Endothelial cell of umbilical vein (primary cell): Measurements from ENCODE around the gene CENPF. TPM values are rescaled to one million over a fixed set of nuclear protein-coding genes. Genes with fewer than 3 reads are reported as not detected.

ENCODE experiments used
- BruUV-seq: library from RNA; stranded (reverse); fragments of 400-500 nt; replicated peaks from 2 replicates; lab custom pipeline; 2021; lab: Mats Ljungman, UMichigan
- CTCF ChIA-PET: fragments of 300-600, 350-600 bp; sonication (Branson Sonifier 250); formaldehyde crosslinking; loops from one replicate; lab custom pipeline; 2021; ENCODE audit warnings: antibody characterized with exemption, inconsistent platforms; lab: Charles Lee
- POLR2A ChIA-PET: fragments of 300-600, 350-600 bp; sonication (Branson Sonifier 250); formaldehyde crosslinking; loops from one replicate; lab custom pipeline; 2021; ENCODE audit warnings: antibody characterized with exemption, inconsistent platforms; lab: Charles Lee
- DNase-seq: peaks from one replicate; pipeline ENCODE4 v3.0.0-alpha.2; 2011; ENCODE audit warnings: low read depth, low spot score
- FAIRE-seq: peaks from 2 replicates; lab custom pipeline; 2011; peaks lifted over from hg19 to GRCh38; lab: Jason Lieb, UNC
- H2AFZ ChIP-seq: 2 replicates; pipeline ENCODE4 v1.6.0; 2012; ENCODE audit warnings: low read depth, low read length, control low read depth, inconsistent platforms
- H3K27ac ChIP-seq: 2 replicates; pipeline ENCODE4 v1.5.1; 2011; ENCODE audit warnings: low read depth, mild to moderate bottlenecking, control low read depth, low read length, moderate library complexity; ENCODE audit not compliant: insufficient read depth
- H3K27me3 ChIP-seq, 2 experiments: 2 replicates each; pipeline versions ENCODE4 v1.6.0 to v1.6.1; 2011; ENCODE audit warnings: low read length in 2 of 2, mixed read lengths in 1 of 2; ENCODE audit not compliant: control insufficient read depth in 2 of 2, insufficient read depth in 2 of 2
- H3K36me3 ChIP-seq, 2 experiments: 2 replicates in 1 of 2; 3 replicates in 1 of 2; pipeline ENCODE4 v1.5.1; 2011; ENCODE audit warnings: low read length in 2 of 2, mild to moderate bottlenecking in 1 of 2, moderate library complexity in 1 of 2; ENCODE audit not compliant: control insufficient read depth in 2 of 2, insufficient read depth in 2 of 2; ENCODE audit errors: extremely low read depth in 1 of 2
- H3K4me1 ChIP-seq: 3 replicates; pipeline ENCODE4 v1.5.1; 2011; ENCODE audit warnings: mild to moderate bottlenecking, low read length; ENCODE audit not compliant: control insufficient read depth, insufficient read depth; ENCODE audit errors: extremely low read depth
- H3K4me2 ChIP-seq: 2 replicates; pipeline ENCODE4 v1.6.1; 2011; ENCODE audit warnings: low read length, control low read depth, mixed read lengths; ENCODE audit not compliant: insufficient read depth
- H3K4me3 ChIP-seq, 3 experiments: fragments of 200-600 bp in 1 of 3; sonication (generic), shearing (Covaris generic) in 1 of 3; replicated peaks in 1 of 3; 2 replicates each; pipeline ENCODE4 v1.5.1; 2011 to 2016; ENCODE audit warnings: control low read depth in 3 of 3, low read length in 3 of 3, mild to moderate bottlenecking in 2 of 3, inconsistent platforms in 1 of 3, low read depth in 1 of 3, moderate library complexity in 1 of 3; ENCODE audit not compliant: insufficient read depth in 1 of 3
- H3K79me2 ChIP-seq: 2 replicates; pipeline ENCODE4 v1.6.0; 2012; ENCODE audit warnings: low read length, inconsistent platforms; ENCODE audit not compliant: control insufficient read depth, insufficient read depth
- H3K9ac ChIP-seq: replicated peaks from 2 replicates; pipeline ENCODE3; 2011; ENCODE audit warnings: low read length, control low read depth; ENCODE audit not compliant: insufficient read depth; ENCODE audit errors: extremely low read depth
- H3K9me1 ChIP-seq: replicated peaks from 3 replicates; pipeline ENCODE4 v1.6.0; 2011; ENCODE audit warnings: mild to moderate bottlenecking, low read length; ENCODE audit not compliant: control insufficient read depth, insufficient read depth; ENCODE audit errors: extremely low read depth
- H3K9me3 ChIP-seq: replicated peaks from 2 replicates; pipeline ENCODE4 v1.5.1; 2012; ENCODE audit warnings: low read length, inconsistent platforms; ENCODE audit not compliant: control insufficient read depth, insufficient read depth
- H4K20me1 ChIP-seq: replicated peaks from 2 replicates; pipeline ENCODE3; 2011; ENCODE audit warnings: mild to moderate bottlenecking, low read length; ENCODE audit not compliant: control insufficient read depth, insufficient read depth; ENCODE audit errors: extremely low read depth
- CTCF ChIP-seq, 2 donors: IDR thresholded peaks; 1 replicate in 1 of 2; 2 replicates in 1 of 2; pipeline ENCODE4 v1.5.1; 2011; ENCODE audit warnings: low read length in 2 of 2, mild to moderate bottlenecking in 2 of 2, moderate library complexity in 2 of 2, control low read depth in 1 of 2, inconsistent platforms in 1 of 2, low read depth in 1 of 2; ENCODE audit not compliant: insufficient read depth in 1 of 2; ENCODE audit errors: extremely low read depth in 1 of 2
- EZH2 ChIP-seq: IDR thresholded peaks from 2 replicates; pipeline ENCODE4 v1.6.1; 2012; ENCODE audit warnings: borderline replicate concordance, low read depth, mild to moderate bottlenecking, moderate library complexity, low read length, inconsistent platforms; ENCODE audit not compliant: severe bottlenecking
- FOS ChIP-seq: IDR thresholded peaks from 2 replicates; pipeline ENCODE4 v1.6.1; 2011; ENCODE audit warnings: mild to moderate bottlenecking, low read length, moderate library complexity, borderline replicate concordance; ENCODE audit not compliant: insufficient read depth
- GATA2 ChIP-seq: IDR thresholded peaks from 2 replicates; pipeline ENCODE4 v1.7.0; 2011; ENCODE audit warnings: low read depth, mild to moderate bottlenecking, moderate library complexity, mixed read lengths, low read length; ENCODE audit not compliant: insufficient read length, insufficient read depth
- JUN ChIP-seq: IDR thresholded peaks from 2 replicates; pipeline ENCODE4 v1.6.1; 2011; ENCODE audit warnings: borderline replicate concordance, low read depth; ENCODE audit not compliant: insufficient read length, insufficient read depth
- MAX ChIP-seq: IDR thresholded peaks from 2 replicates; pipeline ENCODE4 v1.6.1; 2011; ENCODE audit not compliant: insufficient read depth, insufficient read length
- MYC ChIP-seq: IDR thresholded peaks from one replicate; pipeline ENCODE4 v1.6.1; 2011; ENCODE audit warnings: mild to moderate bottlenecking, low read depth, low read length
- POLR2A ChIP-seq: IDR thresholded peaks from 2 replicates; pipeline ENCODE4 v1.6.1; 2012; ENCODE audit warnings: low read depth, mild to moderate bottlenecking, control low read depth, low read length
- POLR2AphosphoS5 ChIP-seq: IDR thresholded peaks from 2 replicates; pipeline ENCODE4 v1.6.1; 2012; ENCODE audit warnings: low read depth, mild to moderate bottlenecking, control low read depth, low read length, moderate library complexity; ENCODE audit not compliant: insufficient read depth
- dilution Hi-C: fragments of 300-500 bp; cut with MboI; formaldehyde crosslinking; loops from one replicate; pipeline ENCODE4 v1.15.0; 2019; ENCODE audit warnings: low sequenced_read_pairs; ENCODE audit not compliant: extremely low pct_ligation_motif_present
- intact Hi-C: fragments of 100-400 bp; cut with micrococcal nuclease; formaldehyde crosslinking; loops from one replicate; pipeline ENCODE4 v1.10.0; 2022
- polyA plus RNA-seq, 4 experiments: library from polyadenylated mRNA; depleted of rRNA in 3 of 4; stranded (reverse) in 3 of 4; unstranded in 1 of 4; fragments of >200 nt; gene quantifications; 2 replicates each; pipeline versions ENCODE4 v1.2.1 to v1.2.3, GENCODE V29; 2011 to 2012; ENCODE audit warnings: missing spikeins in 1 of 4
- total RNA-seq: library from RNA; stranded (reverse); gene quantifications from 2 replicates; pipeline ENCODE4 v1.2.3, GENCODE V29; 2021

The CENPF gene
- total and polyA plus RNA-seq, 2 donors (not counting 3 experiments of a cell fraction or from before 2014, with no cell fraction given) = 6.4 to 66.2 TPM

GRCh38 chr1:214586621-214587020 is 16.4 kb upstream of the CENPF start:
- CTCF ChIA-PET = interaction anchor here (0.6 to 10.2 kb wide), 7 partner anchors 35 to 940 kb away, joined by 3 to 359 read pairs (median 13); partner anchors contain the start of gene PTPN14

More at GRCh38 chr1:214586621-214587020, 16.4 kb upstream of the CENPF start:
- BruUV-seq = no TSS peak
- POLR2A ChIA-PET = no interaction called here
- Histone ChIP-seq H3K4me1 (peaks cover 8% of the 10 kb centered on the region), H3K9ac (no peak overlapping the region), H2AFZ (no peak overlapping the region), H3K27ac (no peak overlapping the region), H3K4me2 (no peak overlapping the region), H4K20me1 (no peaks in the 10 kb centered on the region), H3K79me2 (no peaks in the 10 kb centered on the region), H3K27me3 (no peaks in the 10 kb centered on the region), H3K36me3 (no peaks in the 10 kb centered on the region), H3K9me1 (no peaks in the 10 kb centered on the region), H3K4me3 (no peak overlapping the region), H3K9me3 (no peaks in the 10 kb centered on the region)
- intact Hi-C loops = loop anchor here (5.0 kb wide), 1 partner anchor 139 kb away; no protein-coding TSS in a partner anchor
- FAIRE-seq = no peak
- no peak for TF ChIP-seq FOS
- TF ChIP-seq GATA2 = no peak
- TF ChIP-seq POLR2A = no peak
- no peak for TF ChIP-seq MAX
- no peak for TF ChIP-seq CTCF (IDR thresholded peaks at IDR 0.05; ENCODE audit: extremely low read depth in 1 of 2, insufficient read depth in 1 of 2, low read depth in 1 of 2, low read length in 2 of 2)
- no peak for TF ChIP-seq MYC
- TF ChIP-seq JUN = no peak
- TF ChIP-seq POLR2AphosphoS5 = no peak
- TF ChIP-seq EZH2 = no peak
- no peak for DNase-seq
- dilution Hi-C loops = loop anchor here (25.0 kb wide), 1 partner anchor 249 kb away; no protein-coding TSS in a partner anchor
